ENCODE measurements around the gene SCT.

Gene SCT

DNA sequence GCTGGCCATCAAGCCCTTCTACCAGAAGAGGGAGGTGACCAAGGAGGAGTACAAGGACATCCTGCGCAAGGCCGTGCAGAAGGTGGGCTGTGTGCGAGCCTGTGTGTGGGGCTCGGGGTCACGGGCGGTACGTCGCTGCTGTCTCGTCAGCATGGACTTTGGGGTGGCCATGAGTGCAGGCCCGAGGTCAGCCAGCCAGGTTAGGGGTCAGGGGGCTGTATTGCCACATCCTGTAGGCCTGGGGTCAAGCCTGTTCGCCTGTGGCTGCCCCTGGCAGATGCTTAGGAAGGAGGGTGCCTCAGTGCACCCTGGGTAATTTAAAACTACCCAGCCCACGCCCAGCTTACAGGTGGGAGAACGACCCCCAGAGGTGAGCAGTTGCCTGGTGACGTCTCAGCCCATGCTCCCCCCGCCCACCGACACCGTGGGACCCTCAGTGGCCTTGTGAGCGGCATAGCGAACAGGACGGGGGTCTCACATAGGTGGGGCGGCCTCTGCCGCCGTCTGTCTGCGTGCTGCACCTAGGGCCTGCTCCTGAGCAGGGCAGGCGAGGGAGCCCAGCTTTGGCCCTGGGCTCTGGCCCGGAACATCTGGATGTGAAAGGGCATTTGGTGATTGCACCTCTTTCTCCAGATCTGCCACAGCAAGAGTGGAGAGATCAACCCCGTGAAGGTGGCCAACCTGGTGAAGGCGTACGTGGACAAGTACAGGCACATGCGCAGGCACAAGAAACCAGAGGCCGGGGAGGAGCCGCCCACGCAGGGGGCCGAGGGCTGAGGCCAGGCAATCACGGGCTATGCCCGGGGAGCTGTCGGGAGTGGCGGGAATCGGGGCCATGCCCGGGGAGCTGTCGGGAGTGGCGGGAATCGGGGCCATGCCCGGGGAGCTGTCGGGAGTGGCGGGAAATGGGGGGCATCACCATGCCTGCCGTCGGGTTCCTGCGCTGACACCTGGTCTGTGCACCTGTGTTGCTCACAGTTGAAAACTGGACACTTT is 15.7 kb downstream of the SCT start:
- DNase-seq: no peak

- no peak for DNase-seq
Observed at GRCh38 chr11:610146-610801, 16.7 kb downstream of the SCT start.

DNA sequence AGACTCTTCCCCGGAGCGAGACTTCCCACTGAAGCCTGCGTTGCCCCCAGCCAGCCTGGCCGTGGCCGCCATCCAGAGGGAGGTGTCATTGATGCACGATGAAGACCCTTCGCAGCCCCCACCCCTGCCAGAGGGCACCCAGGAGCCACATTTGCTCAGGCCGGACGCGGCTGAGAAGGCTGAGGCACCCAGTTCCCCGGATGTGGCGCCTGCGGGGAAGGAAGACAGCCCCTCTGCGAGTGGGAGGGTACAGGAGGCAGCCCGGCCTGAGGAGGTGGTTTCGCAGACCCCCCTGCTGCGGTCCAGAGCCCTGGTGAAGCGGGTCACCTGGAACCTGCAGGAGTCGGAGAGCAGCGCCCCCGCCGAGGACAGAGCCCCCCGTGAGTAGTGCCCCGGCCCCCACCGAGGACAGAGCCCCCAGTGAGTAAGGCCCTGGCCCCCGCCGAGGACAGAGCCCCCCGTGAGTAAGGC is 17.6 kb downstream of the SCT start:
- no peak for DNase-seq

GRCh38 chr11:608791-609251 is 18.2 kb downstream of the SCT start:
- no peak for DNase-seq

DNA sequence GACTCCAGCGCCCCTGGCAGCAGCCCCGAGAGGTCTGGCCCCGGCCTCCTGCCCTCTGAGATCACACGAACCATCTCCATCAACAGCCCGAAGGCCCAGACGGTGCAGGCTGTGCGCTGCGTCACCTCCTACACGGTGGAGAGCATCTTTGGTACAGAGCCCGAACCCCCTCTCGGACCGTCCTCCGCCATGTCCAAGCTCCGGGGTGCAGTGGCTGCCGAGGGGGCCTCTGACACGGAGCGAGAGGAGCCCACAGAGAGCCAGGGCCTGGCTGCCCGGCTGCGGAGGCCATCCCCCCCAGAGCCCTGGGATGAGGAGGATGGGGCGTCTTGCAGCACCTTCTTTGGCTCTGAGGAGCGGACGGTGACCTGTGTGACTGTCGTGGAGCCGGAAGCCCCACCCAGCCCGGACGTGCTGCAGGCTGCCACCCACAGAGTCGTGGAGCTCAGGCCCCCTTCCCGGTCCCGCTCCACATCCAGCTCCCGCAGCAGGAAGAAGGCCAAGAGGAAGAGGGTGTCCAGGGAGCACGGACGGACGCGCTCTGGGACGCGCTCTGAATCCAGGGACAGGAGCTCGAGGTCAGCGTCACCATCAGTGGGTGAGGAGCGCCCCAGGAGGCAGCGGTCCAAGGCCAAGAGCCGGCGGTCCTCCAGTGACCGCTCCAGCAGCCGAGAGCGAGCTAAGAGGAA is 18.9 kb downstream of the SCT start:
- no peak for DNase-seq

DNA sequence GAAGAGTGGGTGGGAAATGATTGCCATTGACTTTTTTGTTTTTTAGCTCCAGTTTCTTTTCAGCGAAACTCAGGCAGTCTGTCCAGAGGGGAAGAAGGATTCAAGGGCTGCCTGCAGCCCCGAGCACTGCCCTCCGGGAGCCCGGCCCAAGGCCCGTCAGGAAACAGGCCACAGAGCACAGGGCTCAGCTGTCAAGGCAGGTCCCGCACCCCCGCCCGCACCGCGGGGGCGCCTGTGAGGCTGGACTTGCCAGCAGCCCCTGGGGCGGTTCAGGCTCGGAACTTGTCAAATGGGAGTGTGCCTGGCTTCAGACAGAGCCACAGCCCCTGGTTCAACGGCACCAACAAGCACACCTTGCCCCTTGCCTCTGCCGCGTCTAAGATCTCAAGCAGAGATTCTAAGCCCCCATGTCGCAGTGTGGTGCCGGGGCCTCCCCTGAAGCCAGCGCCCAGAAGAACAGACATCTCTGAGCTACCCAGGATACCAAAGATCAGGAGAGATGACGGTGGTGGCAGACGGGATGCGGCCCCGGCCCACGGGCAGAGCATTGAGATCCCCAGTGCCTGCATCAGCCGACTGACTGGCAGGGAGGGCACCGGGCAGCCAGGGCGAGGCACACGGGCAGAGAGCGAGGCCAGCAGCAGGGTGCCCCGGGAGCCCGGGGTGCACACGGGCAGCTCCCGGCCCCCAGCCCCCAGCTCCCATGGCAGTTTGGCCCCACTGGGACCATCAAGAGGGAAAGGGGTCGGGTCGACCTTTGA is 19.8 kb downstream of the SCT start:
- DNase-seq: no peak

GRCh38 chr11:606245-606644 is 20.7 kb downstream of the SCT start:
- DNase-seq: peak in 7 of 56 donors; percentile 11 to 47 (median 30)

GRCh38 chr11:605286-606129 is 21.5 kb downstream of the SCT start:
- DNase-seq: no peak

- no peak for DNase-seq
Observed at GRCh38 chr11:603154-603553, 23.8 kb downstream of the SCT start.

DNA sequence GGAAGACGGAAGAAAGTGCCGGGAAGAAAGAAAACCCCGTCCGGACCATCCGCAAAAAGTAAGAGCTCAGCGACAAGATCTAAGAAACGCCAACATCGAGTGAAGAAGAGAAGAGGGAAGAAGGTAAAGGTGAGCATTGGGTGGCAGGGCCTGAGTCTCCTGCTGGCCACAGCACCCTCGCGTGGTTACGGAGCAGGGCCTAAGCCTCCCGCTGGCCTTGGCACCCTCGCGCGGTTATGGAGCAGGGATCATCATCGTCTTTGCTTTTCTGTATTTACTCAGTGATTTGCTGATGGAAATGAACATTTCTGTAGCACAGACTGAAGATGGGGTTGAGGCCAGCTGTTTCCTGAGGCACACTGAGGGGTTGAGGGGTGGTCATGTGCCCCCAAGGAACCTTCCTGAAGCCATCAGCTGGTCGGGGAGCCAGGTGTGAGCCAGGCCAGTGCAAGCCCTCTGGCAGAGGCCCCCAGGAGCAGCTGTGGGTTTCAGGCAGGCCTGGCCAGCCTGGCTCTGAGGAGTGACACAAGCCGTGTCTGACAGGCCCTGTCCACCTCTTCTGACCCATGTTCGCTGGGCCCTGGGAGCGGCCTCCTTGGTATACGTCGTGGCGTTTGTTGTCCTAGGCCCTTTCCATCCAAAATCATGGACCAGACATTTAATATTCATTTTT is 25.3 kb downstream of the SCT start:
- DNase-seq: no peak

DNA sequence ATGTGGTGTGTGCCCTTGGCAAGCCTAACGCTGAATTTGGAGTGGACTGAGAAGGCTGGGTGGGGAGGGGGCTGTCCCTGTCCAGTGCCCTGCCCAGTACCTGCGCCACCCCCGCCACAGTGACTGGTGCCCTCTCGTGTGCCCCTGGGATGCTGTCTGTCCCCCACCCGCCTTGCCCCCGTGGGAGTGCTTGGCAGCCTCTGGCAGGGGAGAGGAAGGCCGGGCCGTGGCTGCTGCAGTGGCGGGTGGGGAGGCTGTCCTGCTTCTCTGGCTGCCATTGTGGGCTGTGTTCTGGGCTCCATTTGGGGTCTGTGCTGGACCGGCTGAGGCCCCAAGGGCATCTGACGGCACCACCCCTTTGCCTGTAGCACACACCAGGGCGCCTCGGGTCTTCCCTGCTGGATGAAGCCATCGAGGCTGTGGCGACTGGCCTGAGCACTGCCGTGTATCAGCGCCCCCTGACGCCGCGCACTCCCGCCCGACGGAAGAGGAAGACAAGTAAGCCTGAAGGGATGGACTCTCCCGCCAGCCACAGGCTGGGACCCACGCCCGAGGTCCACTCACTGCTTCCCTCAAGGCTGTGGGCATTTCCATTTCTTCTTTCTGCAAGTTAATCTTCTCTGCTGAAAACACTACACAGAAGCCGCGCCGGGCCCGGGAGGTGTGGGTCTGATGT is 28.8 kb downstream of the SCT start:
- no peak for DNase-seq

DNA sequence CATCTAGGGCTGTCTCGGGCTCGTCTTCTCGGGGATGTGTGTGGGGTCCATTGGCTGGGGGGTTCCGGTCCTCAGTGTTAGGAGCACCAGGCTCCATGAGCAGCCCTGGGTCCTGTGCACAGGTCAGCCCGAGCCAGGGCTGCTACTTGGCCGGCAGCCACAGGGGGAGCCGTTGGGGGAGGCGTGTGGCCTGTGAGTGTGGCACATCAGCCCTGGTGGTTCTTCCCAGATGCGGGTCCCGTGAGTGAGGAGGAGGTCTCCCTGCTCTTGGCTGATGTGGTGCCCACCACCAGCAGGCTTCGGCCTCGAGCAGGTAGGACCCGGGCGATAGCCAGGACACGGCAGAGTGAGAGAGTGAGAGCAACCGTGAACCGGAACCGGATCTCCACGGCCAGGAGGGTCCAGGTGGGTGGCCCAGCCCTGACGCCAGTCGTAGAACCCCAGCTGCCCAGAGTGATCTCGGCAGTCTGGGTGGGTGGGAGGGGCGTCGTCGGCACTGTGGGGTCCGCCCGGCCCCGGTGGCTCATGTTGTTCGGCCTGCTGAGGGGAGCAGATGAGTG is 29.7 kb downstream of the SCT start:
- no peak for DNase-seq

- DNase-seq: no peak
Observed at GRCh38 chr11:596374-596773, 30.6 kb downstream of the SCT start.

GRCh38 chr11:595400-595799 is 31.6 kb downstream of the SCT start:
- no peak for DNase-seq

GRCh38 chr11:593347-593746 is 33.6 kb downstream of the SCT start:
- no peak for DNase-seq

- DNase-seq: no peak
Observed at GRCh38 chr11:592918-593317, 34.1 kb downstream of the SCT start.

- DNase-seq: no peak
Observed at GRCh38 chr11:592501-592900, 34.5 kb downstream of the SCT start.

- no peak for DNase-seq
Observed at GRCh38 chr11:590997-591396, 36.0 kb downstream of the SCT start.

DNA sequence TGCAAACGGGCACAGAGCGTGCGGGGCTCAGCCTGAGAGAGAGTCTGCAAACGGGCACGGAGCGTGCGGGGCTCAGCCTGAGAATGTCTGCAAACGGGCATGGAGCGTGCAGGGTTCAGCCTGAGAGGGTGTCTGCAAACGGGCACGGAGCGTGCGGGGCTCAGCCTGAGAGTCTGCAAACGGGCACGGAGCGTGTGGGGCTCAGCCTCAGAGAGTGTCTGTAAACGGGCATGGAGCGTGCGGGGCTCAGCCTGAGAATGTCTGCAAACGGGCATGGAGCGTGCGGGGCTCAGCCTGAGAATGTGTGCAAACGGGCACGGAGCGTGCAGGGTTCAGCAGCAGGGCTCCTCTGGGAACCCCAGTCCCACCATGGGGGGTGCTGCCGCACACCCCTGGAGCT is 37.2 kb downstream of the SCT start:
- no peak for DNase-seq

Measured in amygdala (tissue), 56 donors.